ENCODE measurements around the gene SERPINA5.

Gene SERPINA5

GRCh38 chr14:94545131-94545841, 35.9 kb upstream of the SERPINA5 start:
- no peak for TF ChIP-seq CTCF (IDR thresholded peaks at IDR 0.05; ENCODE audit: control insufficient read depth, extremely low read depth, insufficient read depth)

GRCh38 chr14:94547151-94547680, 34.0 kb upstream of the SERPINA5 start:
- no peak for DNase-seq (ENCODE audit: low read depth)
- no peak overlapping the region for H3K4me3 ChIP-seq (ENCODE audit: low read depth, low read length)
- TF ChIP-seq CTCF (IDR thresholded peaks at IDR 0.05; ENCODE audit: control insufficient read depth, extremely low read depth, insufficient read depth): no peak

More at GRCh38 chr14:94545131-94545841, 35.9 kb upstream of the SERPINA5 start:
- H3K4me3 ChIP-seq (ENCODE audit: low read depth, low read length): no peak overlapping the region
- DNase-seq (ENCODE audit: low read depth): no peak

GRCh38 chr14:94547726-94548125, 33.5 kb upstream of the SERPINA5 start:
- no peak for DNase-seq (ENCODE audit: low read depth)
- TF ChIP-seq CTCF (IDR thresholded peaks at IDR 0.05; ENCODE audit: control insufficient read depth, extremely low read depth, insufficient read depth): no peak
- no peak overlapping the region for H3K4me3 ChIP-seq (ENCODE audit: low read depth, low read length)

- H3K4me3 ChIP-seq (ENCODE audit: low read depth, low read length): no peak overlapping the region
- no peak for TF ChIP-seq CTCF (IDR thresholded peaks at IDR 0.05; ENCODE audit: control insufficient read depth, extremely low read depth, insufficient read depth)
- no peak for DNase-seq (ENCODE audit: low read depth)
These were observed 32.9 kb upstream of the SERPINA5 start for GRCh38 chr14:94548131-94548998.

GRCh38 chr14:94548999-94549985, 31.9 kb upstream of the SERPINA5 start:
- peak; percentile 88 for TF ChIP-seq CTCF (IDR thresholded peaks at IDR 0.05; ENCODE audit: control insufficient read depth, extremely low read depth, insufficient read depth)
- no peak for DNase-seq (ENCODE audit: low read depth)
- H3K4me3 ChIP-seq (ENCODE audit: low read depth, low read length): no peak overlapping the region

GRCh38 chr14:94550041-94550440, 31.2 kb upstream of the SERPINA5 start:
- no peak for TF ChIP-seq CTCF (IDR thresholded peaks at IDR 0.05; ENCODE audit: control insufficient read depth, extremely low read depth, insufficient read depth)
- DNase-seq (ENCODE audit: low read depth): no peak
- H3K4me3 ChIP-seq (ENCODE audit: low read depth, low read length): no peak overlapping the region
